HUES48 (cell line): Measurements from ENCODE around the gene FYCO1.

Experiments used
- H3K27ac ChIP-seq: one replicate; pipeline ENCODE4 v1.7.0; 2013; ENCODE audit warnings: low read depth, low read length, inconsistent platforms
- H3K27me3 ChIP-seq: 2 replicates; pipeline ENCODE4 v1.6.1; 2013; ENCODE audit warnings: mild to moderate bottlenecking, low read length; ENCODE audit not compliant: control insufficient read depth, insufficient read depth
- H3K36me3 ChIP-seq: 2 replicates; pipeline ENCODE4 v1.6.1; 2013; ENCODE audit warnings: low read length; ENCODE audit not compliant: control insufficient read depth, insufficient read depth
- H3K4me1 ChIP-seq: 2 replicates; pipeline ENCODE4 v1.6.1; 2013; ENCODE audit warnings: mild to moderate bottlenecking, low read length; ENCODE audit not compliant: control insufficient read depth, insufficient read depth
- H3K4me3 ChIP-seq: 2 replicates; pipeline ENCODE4 v1.5.1; 2013; ENCODE audit warnings: mild to moderate bottlenecking, low read depth, low read length
- H3K9ac ChIP-seq: 2 replicates; pipeline ENCODE4 v1.6.1; 2013; ENCODE audit warnings: mild to moderate bottlenecking, low read depth, low read length, moderate library complexity
- H3K9me3 ChIP-seq: 2 replicates; pipeline ENCODE4 v1.6.1; 2013; ENCODE audit warnings: low read length; ENCODE audit not compliant: control insufficient read depth, insufficient read depth

The FYCO1 gene

GRCh38 chr3:45950131-45950530, 45.5 kb downstream of the FYCO1 start:
- H3K4me1 ChIP-seq, result no peaks in the 10 kb centered on the region
- no peak overlapping the region for H3K27ac ChIP-seq
- H3K9ac ChIP-seq, result no peak overlapping the region
- no peaks in the 10 kb centered on the region for H3K27me3 ChIP-seq
- H3K36me3 ChIP-seq, result peaks cover 95% of the 10 kb centered on the region
- H3K9me3 ChIP-seq, result no peaks in the 10 kb centered on the region
- H3K4me3 ChIP-seq, result no peak overlapping the region

- Histone ChIP-seq H3K9me3 (no peaks in the 10 kb centered on the region), H3K27me3 (no peaks in the 10 kb centered on the region), H3K4me3 (no peak overlapping the region), H3K36me3 (peaks cover 91% of the 10 kb centered on the region), H3K27ac (no peak overlapping the region), H3K4me1 (no peaks in the 10 kb centered on the region), H3K9ac (no peak overlapping the region)
Measured at GRCh38 chr3:45949432-45949831, 46.2 kb downstream of the FYCO1 start.

- H3K4me1 ChIP-seq, result no peaks in the 10 kb centered on the region
- peaks cover 86% of the 10 kb centered on the region for H3K36me3 ChIP-seq
- no peak overlapping the region for H3K4me3 ChIP-seq
- no peak overlapping the region for H3K27ac ChIP-seq
- no peak overlapping the region for H3K9ac ChIP-seq
- H3K9me3 ChIP-seq, result no peaks in the 10 kb centered on the region
- no peaks in the 10 kb centered on the region for H3K27me3 ChIP-seq
Measured at GRCh38 chr3:45948881-45949280, 46.7 kb downstream of the FYCO1 start.

GRCh38 chr3:45948311-45948781, 47.3 kb downstream of the FYCO1 start:
- Histone ChIP-seq H3K27me3 (no peaks in the 10 kb centered on the region), H3K4me1 (no peaks in the 10 kb centered on the region), H3K27ac (no peak overlapping the region), H3K9ac (no peak overlapping the region), H3K36me3 (peaks cover 80% of the 10 kb centered on the region), H3K9me3 (no peaks in the 10 kb centered on the region), H3K4me3 (no peak overlapping the region)

GRCh38 chr3:45947361-45947760, 48.3 kb downstream of the FYCO1 start:
- Histone ChIP-seq H3K36me3 (peaks cover 71% of the 10 kb centered on the region), H3K4me3 (no peak overlapping the region)

GRCh38 chr3:45946875-45947274, 48.7 kb downstream of the FYCO1 start:
- Histone ChIP-seq H3K27ac (no peak overlapping the region), H3K36me3 (peaks cover 66% of the 10 kb centered on the region), H3K4me1 (no peaks in the 10 kb centered on the region), H3K4me3 (no peak overlapping the region), H3K9me3 (no peaks in the 10 kb centered on the region), H3K9ac (no peak overlapping the region), H3K27me3 (no peaks in the 10 kb centered on the region)

More at GRCh38 chr3:45947361-45947760, 48.3 kb downstream of the FYCO1 start:
- Histone ChIP-seq H3K9ac (no peak overlapping the region), H3K27me3 (no peaks in the 10 kb centered on the region), H3K4me1 (no peaks in the 10 kb centered on the region), H3K27ac (no peak overlapping the region), H3K9me3 (no peaks in the 10 kb centered on the region)

GRCh38 chr3:45946307-45946706, 49.3 kb downstream of the FYCO1 start:
- H3K4me3 ChIP-seq, result no peak overlapping the region
- no peaks in the 10 kb centered on the region for H3K27me3 ChIP-seq
- peaks cover 60% of the 10 kb centered on the region for H3K36me3 ChIP-seq
- no peaks in the 10 kb centered on the region for H3K4me1 ChIP-seq
- no peak overlapping the region for H3K27ac ChIP-seq
- H3K9me3 ChIP-seq, result no peaks in the 10 kb centered on the region
- no peak overlapping the region for H3K9ac ChIP-seq

- Histone ChIP-seq H3K27ac (no peak overlapping the region), H3K9me3 (no peaks in the 10 kb centered on the region), H3K36me3 (peaks cover 47% of the 10 kb centered on the region), H3K4me3 (no peak overlapping the region), H3K4me1 (no peaks in the 10 kb centered on the region), H3K9ac (no peak overlapping the region), H3K27me3 (no peaks in the 10 kb centered on the region)
Measured at GRCh38 chr3:45944830-45945620, 50.6 kb downstream of the FYCO1 start.

- H3K27ac ChIP-seq, result no peak within 1 kb of the TSS
- no peak within 1 kb of the TSS for H3K9ac ChIP-seq
- H3K27me3 ChIP-seq, result no peaks in the 10 kb centered on the region
- no peak within 1 kb of the TSS for H3K4me3 ChIP-seq
- peaks cover 3% of the 10 kb centered on the region; the same call in 1 of the 2 replicates for H3K4me1 ChIP-seq
- peaks cover 31% of the 10 kb centered on the region for H3K36me3 ChIP-seq
- H3K9me3 ChIP-seq, result no peaks in the 10 kb centered on the region
Measured at GRCh38 chr3:45943207-45943846, 52.3 kb downstream of the FYCO1 start, which contains the start of gene CXCR6. Gene CXCR6, plus strand, starts transcription at chr3:45943464. Its CDS starts 3,018 bp downstream, at chr3:45946482.

GRCh38 chr3:45942051-45942825, 53.4 kb downstream of the FYCO1 start:
- H3K9me3 ChIP-seq, result no peaks in the 10 kb centered on the region
- H3K27ac ChIP-seq, result no peak overlapping the region
- H3K9ac ChIP-seq, result no peak overlapping the region
- peaks cover 24% of the 10 kb centered on the region for H3K36me3 ChIP-seq
- H3K27me3 ChIP-seq, result no peaks in the 10 kb centered on the region
- H3K4me3 ChIP-seq, result no peak overlapping the region
- H3K4me1 ChIP-seq, result peaks cover 3% of the 10 kb centered on the region; the same call in 1 of the 2 replicates
